HCT116 (cell line): ENCODE data around the gene CACNB1. TPM values are rescaled to one million over a fixed set of nuclear protein-coding genes. Genes with fewer than 3 reads are reported as not detected.

Source experiments
- ATAC-seq: fragments of 200-7000 bp; cut with Tn5 transposase; 2 replicates; pipeline ENCODE4 v1.9.1; 2020; ENCODE audit warnings: mild to moderate bottlenecking, moderate library complexity
- BruUV-seq: library from RNA; stranded (reverse); fragments of 400-500 nt; replicated peaks from 2 replicates; lab custom pipeline; 2021; lab: Mats Ljungman, UMichigan
- CTCF ChIA-PET: fragments of 300-600 bp; sonication (Branson Sonifier 250); formaldehyde crosslinking; loops from one replicate; lab custom pipeline; 2021; ENCODE audit warnings: antibody characterized with exemption; lab: Charles Lee
- POLR2A ChIA-PET: fragments of 300-600, 350-600 bp; sonication (Branson Sonifier 250); formaldehyde crosslinking; loops from one replicate; lab custom pipeline; 2021; ENCODE audit warnings: antibody characterized with exemption; lab: Charles Lee
- RAD21 ChIA-PET, 2 experiments: fragments of 300-600 bp; sonication (Branson Sonifier 250); formaldehyde crosslinking; loops; one replicate each; lab custom pipeline; 2023; ENCODE audit warnings: low total read pairs in 2 of 2; ENCODE audit not compliant: uncharacterized antibody in 2 of 2, unreplicated experiment in 2 of 2, low non-redundant PET in 1 of 2; lab: Charles Lee
- DNase-seq: peaks from one replicate; pipeline ENCODE4 v3.0.0-alpha.2; 2010; ENCODE audit warnings: low read depth, low spot score
- H2AFZ ChIP-seq: fragments of 200-600 bp; shearing (Covaris generic), sonication (generic); 2 replicates; pipeline ENCODE4 v1.6.1; 2017; ENCODE audit warnings: low read depth, mixed run types, mixed read lengths, antibody characterized with exemption, low read length; ENCODE audit not compliant: poor library complexity, severe bottlenecking
- H3K27ac ChIP-seq: 2 replicates; pipeline ENCODE4 v1.5.1; 2012; ENCODE audit warnings: low read depth, low read length
- H3K27me3 ChIP-seq: fragments of 200-600 bp; sonication (generic); 2 replicates; pipeline ENCODE4 v1.6.1; 2016; ENCODE audit warnings: mixed run types, low read length, mixed read lengths; ENCODE audit not compliant: insufficient read depth
- H3K36me3 ChIP-seq, 2 experiments: fragments of 200-500 bp in 1 of 2; fragments of 200-600 bp in 1 of 2; sonication (Bioruptor generic) in 1 of 2; sonication (generic) in 1 of 2; 2 replicates each; pipeline versions ENCODE4 v1.5.1 to v1.6.1; 2014 to 2016; ENCODE audit warnings: low read length in 2 of 2, inconsistent platforms in 1 of 2, mixed read lengths in 1 of 2, mixed run types in 1 of 2; ENCODE audit not compliant: insufficient read depth in 2 of 2, control insufficient read depth in 1 of 2
- H3K4me1 ChIP-seq, 2 experiments: fragments of 200-600 bp in 1 of 2; sonication (generic) in 1 of 2; 2 replicates each; pipeline versions ENCODE4 v1.5.1 to v1.6.1; 2012 to 2017; ENCODE audit warnings: low read length in 2 of 2, inconsistent platforms in 1 of 2, mild to moderate bottlenecking in 1 of 2, mixed read lengths in 1 of 2, mixed run types in 1 of 2, moderate library complexity in 1 of 2; ENCODE audit not compliant: insufficient read depth in 2 of 2, control insufficient read depth in 1 of 2
- H3K4me2 ChIP-seq: fragments of 200-600 bp; sonication (generic); 2 replicates; pipeline ENCODE4 v1.6.1; 2017; ENCODE audit warnings: mixed run types, low read length, mixed read lengths
- H3K4me3 ChIP-seq, 2 experiments: fragments of 200-600 bp in 1 of 2; sonication (generic) in 1 of 2; replicated peaks in 1 of 2; 2 replicates each; pipeline ENCODE4 v1.5.1; 2011 to 2016; ENCODE audit warnings: low read length in 2 of 2, control low read depth in 1 of 2, low read depth in 1 of 2, mild to moderate bottlenecking in 1 of 2, mixed read lengths in 1 of 2, mixed run types in 1 of 2
- H3K79me2 ChIP-seq: fragments of 200-600 bp; sonication (generic); 2 replicates; pipeline ENCODE4 v1.6.1; 2017; ENCODE audit warnings: mild to moderate bottlenecking, mixed run types, low read length, moderate library complexity, mixed read lengths; ENCODE audit not compliant: insufficient read depth
- H3K9ac ChIP-seq: fragments of 200-600 bp; sonication (generic); 2 replicates; pipeline ENCODE4 v1.6.1; 2016; ENCODE audit warnings: low read length, mixed read lengths
- H3K9me2 ChIP-seq: fragments of 200-600 bp; sonication (generic), shearing (Covaris generic); 2 replicates; pipeline ENCODE4 v1.6.1; 2017; ENCODE audit warnings: mixed run types, mild to moderate bottlenecking, moderate library complexity; ENCODE audit not compliant: insufficient read depth
- H3K9me3 ChIP-seq, 2 experiments: fragments of 200-500 bp in 1 of 2; fragments of 200-600 bp in 1 of 2; sonication (Bioruptor generic) in 1 of 2; sonication (generic) in 1 of 2; 2 replicates each; pipeline ENCODE4 v1.6.1; 2014 to 2017; ENCODE audit warnings: low read length in 2 of 2, mixed read lengths in 2 of 2, inconsistent platforms in 1 of 2, low read depth in 1 of 2, mild to moderate bottlenecking in 1 of 2, mixed run types in 1 of 2, moderate library complexity in 1 of 2; ENCODE audit not compliant: control insufficient read depth in 1 of 2, insufficient read depth in 1 of 2
- H4K20me1 ChIP-seq: fragments of 200-600 bp; sonication (generic), shearing (Covaris generic); 2 replicates; pipeline ENCODE4 v1.6.1; 2017; ENCODE audit warnings: mixed run types, mild to moderate bottlenecking, moderate library complexity; ENCODE audit not compliant: insufficient read depth
- ATF3 ChIP-seq: IDR thresholded peaks from 2 replicates; pipeline ENCODE4 v1.6.1; 2012
- CEBPB ChIP-seq: IDR thresholded peaks from 2 replicates; pipeline ENCODE4 v1.6.1; 2012; ENCODE audit warnings: low read depth
- ELF1 ChIP-seq: IDR thresholded peaks from 2 replicates; pipeline ENCODE4 v1.6.1; 2012; ENCODE audit warnings: low read depth, borderline replicate concordance
- EZH2phosphoT487 ChIP-seq: fragments of 200-600 bp; IDR thresholded peaks from 2 replicates; pipeline ENCODE4 v1.6.1; 2018; ENCODE audit warnings: antibody characterized with exemption, borderline replicate concordance
- FOSL1 ChIP-seq: IDR thresholded peaks from 2 replicates; pipeline ENCODE4 v1.6.1; 2012; ENCODE audit warnings: low read depth
- JUND ChIP-seq: IDR thresholded peaks from 2 replicates; pipeline ENCODE4 v1.6.1; 2012
- POLR2AphosphoS5 ChIP-seq: IDR thresholded peaks from 2 replicates; pipeline ENCODE4 v1.6.1; 2011; ENCODE audit warnings: mild to moderate bottlenecking, low read depth, low read length, moderate library complexity
- REST ChIP-seq: IDR thresholded peaks from 2 replicates; pipeline ENCODE4 v1.6.1; 2012; ENCODE audit warnings: low read depth
- SRF ChIP-seq: IDR thresholded peaks from 2 replicates; pipeline ENCODE4 v1.6.1; 2012; ENCODE audit warnings: low read depth
- TCF7L2 ChIP-seq: IDR thresholded peaks from 2 replicates; pipeline ENCODE4 v1.7.0; 2011; ENCODE audit warnings: borderline replicate concordance, inconsistent platforms; ENCODE audit not compliant: insufficient read depth, insufficient read length; ENCODE audit errors: extremely low read depth
- YY1 ChIP-seq: IDR thresholded peaks from 2 replicates; pipeline ENCODE4 v1.6.1; 2011; ENCODE audit warnings: low read length, low read depth, moderate library complexity, mild to moderate bottlenecking; ENCODE audit not compliant: insufficient replicate concordance; ENCODE audit errors: extremely low read depth
- ZFX ChIP-seq: fragments of 450-650 bp; IDR thresholded peaks from 2 replicates; pipeline ENCODE4 v1.6.1; 2017
- ZNF274 ChIP-seq: fragments of 200-500 bp; sonication (Bioruptor generic); IDR thresholded peaks from 2 replicates; pipeline ENCODE4 v1.6.1; 2014; ENCODE audit warnings: mild to moderate bottlenecking, low read depth, low read length, inconsistent platforms
- intact Hi-C: fragments of 100-400 bp; cut with micrococcal nuclease; formaldehyde crosslinking; loops from 2 replicates; pipeline ENCODE4 v1.10.0; 2022
- total RNA-seq: library from RNA; stranded (reverse); gene quantifications from one replicate; pipeline ENCODE4 v1.2.1, GENCODE V29; 2021; ENCODE audit not compliant: unreplicated experiment
- TF ChIP-seq, protein P1 (sequence below): IDR thresholded peaks from 2 replicates; pipeline ENCODE4 v1.6.1; 2011; ENCODE audit warnings: mild to moderate bottlenecking, low read length, moderate library complexity; ENCODE audit not compliant: insufficient replicate concordance; ENCODE audit errors: extremely low read depth

CACNB1 gene
- total RNA-seq, 1 experiment from 2014 or later: 13.0 TPM

DNA sequence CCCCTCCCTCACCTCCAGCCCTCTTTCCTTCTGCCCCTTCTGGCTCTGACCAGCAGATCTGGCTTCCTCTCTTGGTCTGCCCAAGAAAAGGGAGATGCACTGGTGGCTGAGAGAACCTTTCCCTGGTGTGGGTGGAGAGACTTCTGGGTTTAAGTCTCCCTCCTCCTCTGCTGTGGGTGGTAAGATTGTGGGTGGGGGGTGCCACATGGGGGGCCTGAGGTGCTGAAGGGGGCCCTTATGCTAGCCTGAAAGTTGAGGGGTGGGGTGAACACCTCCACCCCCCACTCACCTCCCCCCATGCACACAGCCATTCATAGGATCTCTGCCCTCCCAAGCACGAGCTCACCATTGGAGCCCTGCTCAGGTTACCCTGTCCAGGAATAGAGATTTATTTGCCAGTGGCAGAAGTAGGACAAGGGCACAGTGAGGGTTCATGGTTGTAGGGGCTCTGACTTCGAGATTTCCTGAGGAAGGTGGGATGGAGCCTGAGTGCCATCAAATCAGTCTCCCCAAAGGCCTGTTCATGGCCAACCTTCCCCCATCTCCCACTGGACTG, 30.0 kb upstream of the CACNB1 start:
- H2AFZ ChIP-seq: no peak overlapping the region
- no peak overlapping the region for H3K27ac ChIP-seq
- ChIA-PET RAD21 (no interaction called here), CTCF (interaction anchor here (1.1 kb wide), 1 partner anchor 8 kb away, joined by 6 read pairs; no protein-coding TSS in a partner anchor), POLR2A (no interaction called here)
- intact Hi-C loops: no loop called here
- H3K27me3 ChIP-seq: no peaks in the 10 kb centered on the region
- peaks cover 7 to 25% of the 10 kb centered on the region in 2 experiments for H3K4me1 ChIP-seq
- no peaks in the 10 kb centered on the region for H3K36me3 ChIP-seq
- H4K20me1 ChIP-seq: no peaks in the 10 kb centered on the region
- no peak for TF ChIP-seq SRF
- no peak for TF ChIP-seq POLR2AphosphoS5
- TF ChIP-seq TCF7L2: no peak
- TF ChIP-seq, protein P1, sequence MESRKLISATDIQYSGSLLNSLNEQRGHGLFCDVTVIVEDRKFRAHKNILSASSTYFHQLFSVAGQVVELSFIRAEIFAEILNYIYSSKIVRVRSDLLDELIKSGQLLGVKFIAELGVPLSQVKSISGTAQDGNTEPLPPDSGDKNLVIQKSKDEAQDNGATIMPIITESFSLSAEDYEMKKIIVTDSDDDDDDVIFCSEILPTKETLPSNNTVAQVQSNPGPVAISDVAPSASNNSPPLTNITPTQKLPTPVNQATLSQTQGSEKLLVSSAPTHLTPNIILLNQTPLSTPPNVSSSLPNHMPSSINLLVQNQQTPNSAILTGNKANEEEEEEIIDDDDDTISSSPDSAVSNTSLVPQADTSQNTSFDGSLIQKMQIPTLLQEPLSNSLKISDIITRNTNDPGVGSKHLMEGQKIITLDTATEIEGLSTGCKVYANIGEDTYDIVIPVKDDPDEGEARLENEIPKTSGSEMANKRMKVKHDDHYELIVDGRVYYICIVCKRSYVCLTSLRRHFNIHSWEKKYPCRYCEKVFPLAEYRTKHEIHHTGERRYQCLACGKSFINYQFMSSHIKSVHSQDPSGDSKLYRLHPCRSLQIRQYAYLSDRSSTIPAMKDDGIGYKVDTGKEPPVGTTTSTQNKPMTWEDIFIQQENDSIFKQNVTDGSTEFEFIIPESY: no peak
- TF ChIP-seq EZH2phosphoT487: no peak
- TF ChIP-seq CEBPB: no peak
- TF ChIP-seq JUND: no peak
- no peak for TF ChIP-seq YY1
- no peak for TF ChIP-seq ZFX
- TF ChIP-seq ATF3: no peak
- no peak for TF ChIP-seq REST
- TF ChIP-seq FOSL1: no peak
- TF ChIP-seq ZNF274: no peak
- TF ChIP-seq ELF1: no peak
- H3K4me3 ChIP-seq: no peak overlapping the region
- no peak overlapping the region for H3K9ac ChIP-seq
- ATAC-seq: no peak
- H3K9me2 ChIP-seq: no peaks in the 10 kb centered on the region
- BruUV-seq: no TSS peak
- H3K9me3 ChIP-seq: no peaks in the 10 kb centered on the region
- H3K4me2 ChIP-seq: no peak overlapping the region
- no peaks in the 10 kb centered on the region for H3K79me2 ChIP-seq
- no peak for DNase-seq
